HG02623 (cell line): ENCODE data around the gene ATP2A1.
"Not testable (repeated sequence)": the region's sequence is repeated elsewhere in the genome, so short reads cannot be mapped to it uniquely, and the experiment has no call there.

ENCODE experiments used
- ATAC-seq: cut with Tn5 transposase; IDR thresholded peaks from one replicate; pipeline ENCODE4 v1.9.1; 2021; ENCODE audit warnings: moderate library complexity; ENCODE audit not compliant: unreplicated experiment

ATP2A1 gene

DNA sequence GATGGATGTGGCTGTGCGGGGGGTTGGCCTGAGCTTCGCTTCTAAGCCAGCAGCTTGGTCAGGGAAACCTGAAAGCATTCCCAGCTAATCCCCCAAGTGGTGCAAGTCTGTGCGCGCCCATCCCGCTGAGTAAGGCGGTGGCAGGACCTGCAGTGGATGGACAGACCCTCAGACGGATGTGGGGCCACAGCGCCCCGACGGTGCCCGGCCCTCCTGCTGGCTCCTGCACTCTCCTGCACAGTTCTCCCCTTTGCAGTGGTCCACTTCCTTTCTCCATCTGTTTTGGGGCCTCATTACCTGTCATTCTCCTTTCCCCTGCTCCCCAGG is 2.3 kb downstream of the ATP2A1 start:
- ATAC-seq, result no peak

DNA sequence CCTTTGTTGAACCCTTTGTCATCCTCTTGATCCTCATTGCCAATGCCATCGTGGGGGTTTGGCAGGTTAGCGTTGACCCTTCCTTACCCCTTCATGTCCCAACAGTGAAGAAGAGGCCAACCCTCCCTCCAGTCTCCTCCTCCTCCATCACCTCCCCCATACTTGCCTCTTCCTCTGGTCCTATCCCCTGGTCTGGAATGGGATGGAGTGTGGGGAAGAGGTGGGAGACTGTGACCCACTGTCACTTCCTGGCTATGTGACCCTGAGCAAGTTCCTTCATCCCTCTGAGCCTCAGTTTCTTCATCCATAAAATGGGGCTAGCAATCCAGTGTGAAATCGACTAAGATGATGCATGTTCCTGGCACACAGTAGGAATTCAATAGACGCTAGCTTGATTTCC is 2.7 kb downstream of the ATP2A1 start:
- ATAC-seq, result no peak

DNA sequence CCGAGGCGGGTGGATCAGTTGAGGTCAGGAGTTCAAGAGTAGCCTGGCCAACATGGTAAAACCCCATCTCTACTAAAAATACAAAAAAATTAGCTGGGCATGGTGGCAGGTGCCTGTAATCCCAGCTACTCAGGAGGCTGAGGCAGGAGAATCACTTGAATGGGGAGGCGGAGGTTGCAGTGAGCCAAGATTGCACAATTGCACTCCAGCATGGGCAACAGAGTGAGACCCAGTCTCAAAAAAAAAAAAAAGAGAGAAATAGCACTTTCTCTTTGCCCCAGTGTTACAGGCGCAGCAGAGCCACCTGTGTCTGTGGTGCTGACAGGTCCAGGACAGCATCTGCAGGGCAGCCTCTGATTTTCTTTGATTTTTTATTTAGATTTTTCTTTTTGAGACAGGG is 3.3 kb downstream of the ATP2A1 start:
- not testable (repeated sequence) for ATAC-seq

DNA sequence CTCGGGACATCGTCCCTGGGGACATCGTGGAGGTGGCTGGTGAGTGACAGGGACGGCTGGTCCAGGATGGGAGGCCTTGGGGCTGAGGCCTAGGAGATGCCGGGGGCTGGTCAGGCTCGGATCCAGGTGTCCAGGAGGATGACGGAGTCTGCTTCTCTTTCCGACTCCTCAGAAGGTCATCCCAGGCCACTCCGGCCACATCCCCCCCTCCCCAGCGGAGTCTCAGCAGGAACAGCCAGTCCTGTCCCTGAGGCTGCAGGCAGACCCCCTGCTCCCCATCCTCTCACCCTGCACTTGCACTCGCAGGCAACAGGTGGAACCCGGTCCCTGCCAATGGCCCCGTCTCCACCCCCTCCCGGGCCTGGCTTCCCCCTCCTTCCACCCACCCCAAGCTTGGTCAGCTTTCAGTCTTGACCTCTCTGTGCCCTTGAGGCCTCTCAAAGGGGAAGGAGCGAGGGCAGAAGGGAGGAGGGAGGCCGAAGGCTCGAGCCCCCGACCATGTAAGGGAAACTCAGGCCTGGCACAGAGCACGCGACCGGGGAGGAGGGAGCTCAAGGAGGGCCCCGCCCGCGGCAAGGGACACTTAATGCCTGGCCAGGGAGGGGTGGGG is 4.4 kb downstream of the ATP2A1 start:
- ATAC-seq, result no peak

DNA sequence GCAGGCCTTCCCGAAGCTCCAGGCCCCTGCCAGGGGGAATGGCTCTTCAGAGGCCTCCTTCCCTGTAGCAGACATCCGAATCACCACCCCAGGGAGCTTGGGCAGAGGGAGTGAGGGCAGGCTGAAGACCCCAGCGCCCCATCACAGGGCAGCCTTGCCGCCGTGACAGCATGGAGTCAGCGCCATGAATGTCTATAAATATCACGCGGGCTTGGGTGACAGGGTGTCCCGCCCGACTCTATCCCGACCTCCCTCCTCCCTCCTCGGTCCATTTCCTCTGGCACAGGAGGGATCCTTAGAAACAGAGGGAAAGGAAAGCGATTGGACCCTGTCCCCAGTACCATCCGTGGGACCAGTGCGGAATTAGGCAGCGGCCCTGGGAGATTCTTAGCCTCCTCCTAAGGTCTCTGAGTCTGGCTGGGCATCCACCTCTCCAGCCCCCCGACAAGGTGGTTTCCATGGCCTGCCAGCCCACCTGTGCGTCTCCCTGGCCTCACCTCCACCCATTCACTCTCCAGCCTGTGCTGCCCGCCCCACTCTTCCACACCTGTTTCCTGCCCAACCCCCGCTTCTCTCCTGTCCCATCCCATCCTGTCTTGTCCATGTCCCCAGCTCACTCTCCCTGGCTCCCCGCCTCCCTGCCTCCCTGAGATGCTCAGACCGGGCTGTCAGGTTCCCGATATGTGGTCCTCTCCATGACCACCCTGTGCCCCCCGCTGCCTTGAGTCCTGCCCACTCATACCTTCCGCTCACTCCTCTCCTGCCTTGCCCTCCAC is 5.1 kb downstream of the ATP2A1 start:
- no peak for ATAC-seq

DNA sequence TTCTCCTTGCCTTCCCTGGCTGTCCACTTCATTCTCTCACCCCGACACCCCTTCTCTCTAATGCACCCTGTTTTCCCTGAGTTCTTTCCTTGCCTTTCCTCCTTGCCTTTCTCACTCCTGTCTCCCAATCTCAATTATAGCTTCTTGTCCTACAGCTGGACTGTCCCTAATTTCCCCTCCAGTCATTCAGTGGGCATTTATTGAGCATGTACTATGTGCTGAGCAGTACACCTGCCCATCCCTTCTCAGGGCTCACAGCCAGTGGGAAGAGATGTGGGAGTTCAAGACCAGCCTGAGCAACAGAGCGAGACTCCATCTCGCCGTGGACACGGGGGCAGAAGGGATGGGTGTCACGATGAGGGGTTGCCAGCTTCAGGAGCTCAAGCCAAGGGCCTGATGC is 5.8 kb downstream of the ATP2A1 start:
- ATAC-seq, result no peak

DNA sequence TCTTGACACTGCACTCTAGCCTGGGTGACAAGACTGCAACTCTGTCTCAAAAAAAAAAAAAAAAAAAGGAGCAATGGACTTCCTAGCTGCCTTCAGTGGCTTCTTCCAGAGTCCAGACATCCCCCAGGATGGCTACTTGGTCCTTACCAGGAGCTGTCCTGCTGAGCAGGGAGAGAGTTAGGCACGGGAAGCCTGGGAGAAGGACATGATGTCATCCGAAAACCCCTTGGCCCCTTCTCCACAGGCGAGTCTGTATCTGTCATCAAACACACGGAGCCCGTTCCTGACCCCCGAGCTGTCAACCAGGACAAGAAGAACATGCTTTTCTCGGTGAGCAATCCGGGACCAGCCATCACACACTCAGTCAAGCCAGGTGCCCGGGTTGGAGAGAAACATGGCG is 8.7 kb downstream of the ATP2A1 start:
- no peak for ATAC-seq

- ATAC-seq, result not testable (repeated sequence)
Observed at GRCh38 chr16:28890355-28890754, 12.1 kb downstream of the ATP2A1 start.

GRCh38 chr16:28891964-28892890 is 13.9 kb downstream of the ATP2A1 start:
- no peak for ATAC-seq

DNA sequence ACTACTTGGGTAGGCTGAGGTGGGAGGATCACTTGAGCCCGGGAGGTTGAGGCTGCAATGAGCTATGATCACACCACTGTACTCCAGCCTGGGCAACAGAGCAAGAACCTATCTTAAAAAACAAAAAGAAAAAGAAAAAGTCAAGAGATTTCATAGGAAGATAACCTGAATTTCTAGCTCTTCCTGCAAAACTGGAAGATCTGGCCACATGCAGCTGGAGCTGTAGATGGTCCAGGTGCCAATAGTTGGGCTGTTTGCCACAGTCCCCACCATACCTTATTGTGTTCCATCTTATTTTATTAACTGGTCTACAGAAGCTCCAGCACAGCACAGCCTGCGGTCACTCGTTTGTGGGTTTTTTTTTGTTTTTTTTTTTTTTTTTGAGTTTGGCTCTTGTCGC is 15.0 kb downstream of the ATP2A1 start:
- no peak for ATAC-seq

GRCh38 chr16:28895609-28896008 is 17.3 kb downstream of the ATP2A1 start:
- ATAC-seq, result no peak

DNA sequence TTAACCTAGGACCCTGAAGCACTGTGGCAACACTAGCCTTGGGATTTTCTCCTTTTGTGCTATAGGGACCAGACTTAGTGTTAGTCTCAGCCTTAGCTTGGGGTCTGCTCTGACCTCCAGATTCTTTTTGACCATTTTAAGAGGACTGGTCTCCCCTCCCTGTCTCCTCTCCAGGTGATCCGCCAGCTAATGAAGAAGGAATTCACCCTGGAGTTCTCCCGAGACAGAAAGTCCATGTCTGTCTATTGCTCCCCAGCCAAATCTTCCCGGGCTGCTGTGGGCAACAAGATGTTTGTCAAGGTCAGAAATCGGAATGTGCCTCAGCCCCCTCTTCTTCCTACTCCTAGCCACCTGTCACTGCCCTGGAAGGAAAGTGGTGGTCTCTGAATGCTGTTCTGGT is 19.5 kb downstream of the ATP2A1 start:
- no peak for ATAC-seq

DNA sequence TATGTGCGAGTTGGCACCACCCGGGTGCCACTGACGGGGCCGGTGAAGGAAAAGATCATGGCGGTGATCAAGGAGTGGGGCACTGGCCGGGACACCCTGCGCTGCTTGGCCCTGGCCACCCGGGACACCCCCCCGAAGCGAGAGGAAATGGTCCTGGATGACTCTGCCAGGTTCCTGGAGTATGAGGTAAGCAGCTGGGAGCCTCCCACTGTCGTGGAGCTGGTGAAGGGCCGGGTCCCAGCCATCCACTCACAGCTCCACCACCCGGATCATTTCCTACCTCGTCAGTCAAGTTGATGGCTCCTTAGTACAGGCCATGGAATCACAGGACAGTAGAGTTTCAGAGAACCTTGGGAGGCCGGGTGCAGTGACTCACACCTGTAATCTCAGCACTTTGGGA is 20.0 kb downstream of the ATP2A1 start:
- no peak for ATAC-seq

DNA sequence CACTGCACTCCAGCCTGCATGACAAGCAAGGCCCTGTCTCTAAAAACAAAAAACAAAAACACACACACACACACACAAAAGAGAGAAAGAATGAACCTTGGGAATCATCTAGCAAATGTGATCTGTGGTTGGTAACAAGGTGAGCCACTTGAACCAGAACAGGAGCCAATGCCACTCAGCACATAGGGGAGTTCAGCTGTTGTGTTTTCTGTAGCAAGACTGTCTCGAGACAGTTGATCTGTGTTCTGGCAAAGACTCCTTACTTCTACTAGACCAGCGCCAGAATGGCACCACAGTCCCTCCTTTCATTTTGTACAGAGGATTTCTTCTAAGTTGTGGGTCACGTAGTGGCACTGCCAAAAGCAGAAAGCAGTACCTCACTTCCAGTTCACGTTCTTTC is 20.7 kb downstream of the ATP2A1 start:
- no peak for ATAC-seq

DNA sequence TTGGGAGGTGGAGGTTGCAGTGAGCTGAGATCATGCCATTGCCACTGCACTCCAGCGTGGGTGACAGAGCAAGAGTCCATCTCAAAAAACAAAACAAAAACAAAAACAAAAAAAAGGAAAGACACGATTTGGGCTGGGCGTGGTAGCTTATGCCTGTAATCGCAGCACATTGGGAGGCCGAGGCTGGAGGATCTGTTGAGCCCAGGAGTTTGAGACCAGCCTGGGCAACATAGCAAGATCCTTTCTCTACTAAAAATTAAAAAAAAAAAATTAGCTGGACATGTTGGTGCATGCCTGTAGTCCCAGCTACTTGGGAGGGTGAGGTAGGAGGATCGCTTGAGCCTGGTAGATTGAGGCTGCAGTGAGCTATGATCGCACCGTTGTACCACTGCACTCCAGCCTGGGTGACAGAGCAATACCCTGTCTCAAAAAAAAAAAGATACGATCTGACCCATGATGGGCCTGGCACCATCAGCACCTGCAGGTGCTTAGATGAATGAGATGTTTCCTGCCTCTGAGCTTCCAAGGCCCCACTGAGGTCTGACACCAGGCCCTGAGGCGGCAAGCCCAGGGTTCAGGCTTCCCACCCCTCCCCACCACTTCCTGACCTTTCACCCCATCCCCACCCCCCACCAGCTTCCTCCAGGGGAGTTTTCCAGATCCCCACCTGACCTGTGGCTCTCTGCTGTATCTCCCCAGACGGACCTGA is 21.7 kb downstream of the ATP2A1 start:
- no peak for ATAC-seq

- no peak for ATAC-seq
Observed at GRCh38 chr16:28900601-28901000, 22.3 kb downstream of the ATP2A1 start.

DNA sequence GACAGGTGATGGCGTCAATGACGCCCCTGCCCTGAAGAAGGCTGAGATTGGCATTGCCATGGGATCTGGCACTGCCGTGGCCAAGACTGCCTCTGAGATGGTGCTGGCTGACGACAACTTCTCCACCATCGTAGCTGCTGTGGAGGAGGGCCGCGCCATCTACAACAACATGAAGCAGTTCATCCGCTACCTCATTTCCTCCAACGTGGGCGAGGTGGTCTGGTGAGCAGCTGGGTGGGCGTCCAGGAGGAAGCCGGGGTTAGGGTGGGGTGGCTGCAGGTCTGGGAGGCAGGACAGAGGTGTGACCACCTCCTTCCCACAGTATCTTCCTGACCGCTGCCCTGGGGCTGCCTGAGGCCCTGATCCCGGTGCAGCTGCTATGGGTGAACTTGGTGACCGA is 23.6 kb downstream of the ATP2A1 start:
- ATAC-seq, result no peak

DNA sequence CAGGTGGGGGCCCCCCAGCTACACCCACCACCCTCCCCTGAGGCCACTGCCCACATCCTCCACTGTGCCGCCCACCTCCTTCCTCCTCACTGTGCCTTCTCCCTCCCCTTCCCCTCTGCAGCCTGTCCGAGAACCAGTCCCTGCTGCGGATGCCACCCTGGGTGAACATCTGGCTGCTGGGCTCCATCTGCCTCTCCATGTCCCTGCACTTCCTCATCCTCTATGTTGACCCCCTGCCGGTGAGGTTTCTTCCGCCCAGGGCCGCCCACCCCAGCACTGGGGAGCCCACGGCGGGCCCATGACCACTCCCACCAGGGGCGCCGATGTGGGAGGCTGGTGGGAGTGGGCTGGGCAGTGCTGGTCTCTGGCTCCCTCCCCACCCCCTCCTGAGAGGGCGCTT is 24.6 kb downstream of the ATP2A1 start:
- no peak for ATAC-seq

GRCh38 chr16:28903344-28904042 is 25.2 kb downstream of the ATP2A1 start:
- ATAC-seq, result no peak

GRCh38 chr16:28904363-28904762 is 26.1 kb downstream of the ATP2A1 start:
- no peak for ATAC-seq

- no peak for ATAC-seq
Observed at GRCh38 chr16:28904828-28905227, 26.5 kb downstream of the ATP2A1 start.
